ENCODE data around the gene GP2.

DNA sequence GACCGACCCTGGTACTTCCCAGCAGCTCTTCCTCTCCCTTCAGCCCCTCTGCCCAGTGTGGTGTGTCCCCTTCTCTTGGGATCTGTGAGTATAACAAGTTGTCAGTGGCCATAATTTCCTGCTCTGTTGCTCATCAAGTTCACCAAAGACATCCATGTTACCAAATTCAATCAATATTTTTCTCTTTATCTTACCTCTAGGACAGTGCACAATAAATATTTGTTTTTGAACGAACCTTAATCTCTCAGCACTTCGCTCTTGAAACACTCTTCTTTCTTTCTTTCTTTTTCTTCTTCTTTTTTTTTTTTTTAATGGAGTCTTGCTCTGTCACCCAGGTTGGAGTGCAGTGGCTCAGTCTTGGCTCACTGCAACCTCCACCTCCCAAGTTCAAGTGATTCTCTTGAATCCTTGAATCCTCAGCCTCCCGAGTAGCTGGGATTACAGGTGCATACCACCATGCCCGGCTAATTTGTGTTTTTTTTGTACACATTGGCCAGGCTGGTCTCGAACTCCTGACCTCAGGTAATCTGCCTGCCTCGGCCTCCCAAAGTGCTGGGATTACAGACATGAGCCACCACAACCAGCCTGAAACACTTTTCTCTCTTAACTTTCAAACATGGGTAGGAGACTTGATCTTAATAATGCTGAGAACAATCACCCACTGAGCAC, 27.9 kb upstream of the GP2 start:
- TF ChIP-seq POLR2AphosphoS5 (IDR thresholded peaks at IDR 0.05; ENCODE audit: borderline replicate concordance, low read depth, low read length) (no peak), EZH2 (IDR thresholded peaks at IDR 0.05) (no peak)
